T-helper 22 cell (primary cell): ENCODE results near the gene GNL3L.
"Not testable (repeated sequence)": the region's sequence is repeated elsewhere in the genome, so short reads cannot be mapped to it uniquely, and the experiment has no call there.

Experiments used
- DNase-seq: peaks from one replicate; pipeline ENCODE4 v3.0.0-alpha.2; 2020; ENCODE audit warnings: low read depth

Gene GNL3L

DNA sequence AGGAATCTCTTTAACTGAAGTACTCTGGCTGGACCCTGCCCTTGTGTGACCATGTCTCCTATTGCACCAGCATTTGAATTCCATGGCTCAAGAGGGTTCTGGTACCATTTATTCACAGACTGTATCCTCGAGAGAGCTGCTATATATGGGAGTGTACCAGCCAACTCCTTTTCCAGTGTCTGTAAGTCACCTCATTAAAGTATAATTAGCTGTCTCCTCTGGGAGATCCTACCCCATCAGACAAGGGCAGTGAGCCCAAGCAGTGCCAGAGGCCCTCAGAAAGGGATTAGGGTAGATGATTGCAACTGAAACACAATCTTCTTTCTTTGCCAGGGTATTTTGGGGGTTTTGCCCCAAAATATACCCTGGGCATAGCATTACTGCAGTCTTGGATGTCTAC is 31.6 kb downstream of the GNL3L start:
- no peak for DNase-seq

DNA sequence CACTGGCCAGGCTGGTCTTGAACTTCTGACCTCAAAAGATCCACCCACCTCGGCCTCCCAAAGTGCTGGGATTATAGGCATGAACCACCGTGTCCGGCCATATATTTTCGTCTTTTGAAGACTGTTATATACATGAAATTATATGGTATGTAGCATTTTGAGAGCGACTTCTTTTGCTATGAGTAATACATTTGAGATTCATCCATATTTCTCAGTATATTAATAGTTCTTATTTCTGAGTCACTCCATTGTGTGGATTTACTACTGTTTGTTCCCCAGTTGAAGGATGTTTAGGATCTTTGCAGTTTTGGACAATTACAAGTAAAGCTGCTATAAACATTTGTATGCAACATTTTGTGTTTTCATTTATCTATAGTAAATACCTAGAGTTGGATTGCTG is 34.9 kb downstream of the GNL3L start:
- no peak for DNase-seq

DNA sequence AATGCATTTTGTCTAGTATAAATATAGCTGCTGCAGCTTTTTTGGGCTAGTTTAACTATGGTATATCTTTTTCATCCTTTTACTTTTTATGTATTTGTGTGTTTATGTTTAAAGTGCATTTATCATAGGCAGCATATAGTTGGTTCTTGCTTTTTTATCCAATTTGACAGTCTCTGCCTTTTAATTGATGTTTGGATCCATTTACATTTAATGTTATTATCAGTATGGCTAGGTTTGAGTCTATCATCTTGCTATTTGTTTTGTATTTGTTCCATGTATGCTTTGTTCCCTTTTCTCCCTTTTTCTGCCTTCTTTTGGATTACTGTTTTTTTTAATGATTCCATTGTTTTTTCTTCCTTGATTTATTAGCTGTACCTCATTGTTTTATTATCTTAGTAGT is 40.3 kb downstream of the GNL3L start:
- no peak for DNase-seq

DNA sequence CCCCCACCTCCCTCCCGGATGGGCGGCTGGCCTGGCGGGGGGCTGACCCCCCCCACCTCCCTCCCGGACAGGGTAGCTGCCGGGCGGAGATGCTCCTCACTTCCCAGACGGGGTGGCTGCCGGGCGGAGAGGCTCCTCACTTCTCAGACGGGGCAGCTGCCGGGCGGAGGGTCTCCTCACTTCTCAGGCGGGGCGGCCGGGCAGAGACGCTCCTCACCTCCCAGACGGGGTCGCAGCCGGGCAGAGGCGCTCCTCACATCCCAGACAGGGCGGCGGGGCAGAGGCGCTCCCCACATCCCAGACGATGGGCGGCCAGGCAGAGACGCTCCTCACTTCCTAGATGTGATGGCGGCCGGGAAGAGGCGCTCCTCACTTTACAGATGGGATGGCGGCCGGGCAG is 42.6 kb downstream of the GNL3L start:
- not testable (repeated sequence) for DNase-seq

DNA sequence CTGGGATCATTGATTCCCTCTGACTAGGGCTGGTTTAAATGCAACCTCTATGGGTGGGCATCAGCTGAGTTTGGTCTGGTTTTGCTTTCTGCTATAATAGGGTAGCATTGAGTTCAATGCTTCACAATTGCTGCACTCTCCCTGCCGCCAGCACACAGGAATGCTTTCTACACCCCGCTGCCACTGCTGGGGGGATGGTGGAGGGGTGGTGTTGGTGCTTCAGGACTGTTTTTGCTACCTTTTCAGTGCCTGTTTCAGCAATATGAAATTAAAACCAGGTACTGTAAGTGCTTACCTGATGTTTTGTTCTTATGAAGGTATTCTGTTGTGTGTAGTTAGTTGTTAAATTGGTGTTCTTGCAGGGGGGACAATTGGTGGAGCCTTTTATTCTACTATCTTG is 67.7 kb downstream of the GNL3L start:
- DNase-seq: no peak

DNA sequence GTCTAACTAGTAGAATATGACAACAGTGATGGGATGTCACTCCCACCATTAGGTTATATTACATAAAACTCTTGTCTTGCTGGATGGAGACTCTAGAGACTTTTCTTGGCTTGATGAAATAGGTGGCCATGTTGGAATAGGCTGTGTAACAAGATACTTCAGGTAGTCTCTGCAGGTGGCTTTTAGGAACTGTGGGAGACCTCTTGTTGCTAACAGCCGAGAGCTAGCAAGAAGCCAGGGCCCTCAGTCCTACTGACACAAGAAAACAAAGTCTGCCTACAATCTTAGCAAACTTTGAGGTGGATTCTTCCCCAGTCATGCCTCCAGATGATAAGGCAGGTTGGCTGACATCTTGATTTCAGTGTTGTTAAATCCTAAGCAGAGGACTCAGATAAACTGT is 72.5 kb downstream of the GNL3L start:
- no peak for DNase-seq
